Ovary (tissue), 9 donors: ENCODE measurements around the gene HPS6. TPM values are rescaled to one million over a fixed set of nuclear protein-coding genes. Genes with fewer than 3 reads are reported as not detected.

ENCODE experiments used
- DNase-seq, 5 donors: peaks; one replicate each; pipeline ENCODE4 v3.0.0-alpha.2; 2019 to 2020
- H3K27ac ChIP-seq, 2 donors: fragments of 200-600 bp; one replicate each; pipeline versions ENCODE4 v1.5.1 to v1.8.0; 2019 to 2022
- H3K27me3 ChIP-seq: fragments of 200-600 bp; one replicate; pipeline ENCODE4 v1.8.0; 2022
- H3K36me3 ChIP-seq: fragments of 200-600 bp; sonication (generic); one replicate; pipeline ENCODE4 v1.5.1; 2019
- H3K4me1 ChIP-seq: one replicate; pipeline ENCODE4 v1.8.1; 2013; ENCODE audit warnings: mild to moderate bottlenecking, moderate library complexity; ENCODE audit not compliant: insufficient read depth
- H3K4me3 ChIP-seq: fragments of 200-600 bp; sonication (generic); one replicate; pipeline ENCODE4 v1.5.1; 2017
- H3K9me3 ChIP-seq, 2 donors: fragments of 200-600 bp in 1 of 2; sonication (generic) in 1 of 2; one replicate each; pipeline versions ENCODE4 v1.5.1 to v1.8.1; 2013 to 2019; ENCODE audit warnings: mild to moderate bottlenecking in 1 of 2, moderate library complexity in 1 of 2
- CTCF ChIP-seq, 3 donors: fragments of 450-650 bp in 2 of 3; fragments of 200-600 bp in 1 of 3; IDR thresholded peaks; one replicate each; pipeline versions ENCODE4 v1.5.1 to v1.8.0; 2016 to 2022; ENCODE audit warnings: antibody characterized with exemption in 3 of 3, mild to moderate bottlenecking in 1 of 3
- EP300 ChIP-seq: sonication (generic); formaldehyde crosslinking; IDR thresholded peaks from one replicate; pipeline ENCODE4 v1.6.1; 2017; ENCODE audit warnings: antibody characterized with exemption
- POLR2A ChIP-seq: fragments of 450-650 bp; IDR thresholded peaks from one replicate; pipeline ENCODE4 v1.6.1; 2017; ENCODE audit warnings: antibody characterized with exemption, mild to moderate bottlenecking, moderate library complexity
- WGBS, 3 donors: extraction: QIAGEN DNeasy Blood & Tissue Kit in 1 of 3; methylation state at CpG; one replicate each; pipeline versions ENCODE4 v1.1.5 to v1.1.7; 2013 to 2017; 5-methylcytosine and 5-hydroxymethylcytosine counted together
- intact Hi-C, 4 donors: fragments of 100-400 bp; cut with DNase I; formaldehyde crosslinking; loops; one replicate each; pipeline versions ENCODE4 v1.11.0 to v1.15.1; 2022 to 2023
- polyA plus RNA-seq, 2 donors: library from polyadenylated mRNA; stranded (reverse); fragments of 200-250 nt in 1 of 2; fragments of 350-450 nt in 1 of 2; fragmentation: Illumina TruSeq in 1 of 2; extraction: RNeasy Lipid Tissue Mini Kit (QIAGEN cat#74804) in 1 of 2; gene quantifications; one replicate each; pipeline ENCODE4 v1.2.3, GENCODE V29; 2013 to 2014
- total RNA-seq, 7 donors: library from RNA; depleted of rRNA in 2 of 7; stranded (reverse); fragments of >200 nt in 2 of 7; fragmentation: NEBNext Ultra II Directional in 3 of 7; extraction: Animal tissue kit (Norgen Biotek cat#: 25700) in 3 of 7; gene quantifications; one replicate each; pipeline versions ENCODE4 v1.1.0 to v1.2.4, GENCODE V29; 2016 to 2023
- donor health status: DM: no; HTN: no; CAD: no; lungs with moderate emphysema.
- donor health status: DM: no; HTN: no; CAD: no.
- donor health status: Bipolar disorder and iron deficiency.
- donor health status: DM: yes; HTN: yes; CAD: no.
- donor health status: DM: no; HTN: no; CAD: no.
- donor health status: DM: yes; HTN: yes; CAD: no.

Gene HPS6
- total and polyA plus RNA-seq, 9 donors = 2.6 to 20.9 (median 15.3) TPM

DNA sequence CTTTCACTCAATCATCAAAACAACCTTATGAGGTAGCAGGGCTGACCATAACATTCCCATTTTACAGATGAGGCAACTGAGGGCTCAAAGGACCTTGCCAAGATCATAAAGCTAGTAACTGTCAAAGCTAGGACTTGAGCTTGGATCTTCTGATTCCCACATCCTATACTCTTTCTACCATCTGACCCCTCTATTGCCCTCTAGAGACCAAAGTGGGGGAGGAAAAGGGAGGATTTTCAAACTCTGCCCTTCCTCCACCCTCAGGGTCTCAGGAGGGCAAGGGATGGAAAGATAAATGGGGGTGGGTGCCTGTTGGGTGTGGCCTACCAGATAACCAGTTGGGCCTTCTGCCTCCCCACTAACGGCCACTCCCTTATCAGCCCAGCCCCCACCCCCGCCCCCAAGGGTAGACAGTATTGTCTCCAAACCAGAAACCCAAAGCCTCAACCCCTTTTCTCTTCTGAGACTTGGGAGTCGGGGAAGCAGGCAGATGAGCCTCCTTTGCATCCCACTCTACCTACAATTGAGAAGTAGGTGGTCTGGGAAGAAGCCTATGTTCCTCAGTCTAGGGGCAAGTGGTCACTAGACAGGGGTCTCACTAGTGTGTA, 47.2 kb downstream of the HPS6 start:
- 44 to 56% (median 55%) methylated on average over 3 of the region's 3 CpGs for WGBS, 3 donors
- Histone ChIP-seq H3K36me3 (no peaks in the 10 kb centered on the region), H3K27ac (peak overlapping the region in 1 of 2 donors; percentile 70), H3K9me3 (no peaks in the 10 kb centered on the region), H3K27me3 (no peaks in the 10 kb centered on the region), H3K4me3 (no peak overlapping the region), H3K4me1 (peaks cover 16% of the 10 kb centered on the region)
- intact Hi-C loops = loop anchor here in 1 of 4 donors (10.0 kb wide), 1 partner anchor 48 kb away; the partner anchor contains the start of gene HPS6
- TF ChIP-seq POLR2A (no peak), EP300 (no peak), CTCF (IDR thresholded peaks at IDR 0.05) (no peak)
- no peak for DNase-seq

DNA sequence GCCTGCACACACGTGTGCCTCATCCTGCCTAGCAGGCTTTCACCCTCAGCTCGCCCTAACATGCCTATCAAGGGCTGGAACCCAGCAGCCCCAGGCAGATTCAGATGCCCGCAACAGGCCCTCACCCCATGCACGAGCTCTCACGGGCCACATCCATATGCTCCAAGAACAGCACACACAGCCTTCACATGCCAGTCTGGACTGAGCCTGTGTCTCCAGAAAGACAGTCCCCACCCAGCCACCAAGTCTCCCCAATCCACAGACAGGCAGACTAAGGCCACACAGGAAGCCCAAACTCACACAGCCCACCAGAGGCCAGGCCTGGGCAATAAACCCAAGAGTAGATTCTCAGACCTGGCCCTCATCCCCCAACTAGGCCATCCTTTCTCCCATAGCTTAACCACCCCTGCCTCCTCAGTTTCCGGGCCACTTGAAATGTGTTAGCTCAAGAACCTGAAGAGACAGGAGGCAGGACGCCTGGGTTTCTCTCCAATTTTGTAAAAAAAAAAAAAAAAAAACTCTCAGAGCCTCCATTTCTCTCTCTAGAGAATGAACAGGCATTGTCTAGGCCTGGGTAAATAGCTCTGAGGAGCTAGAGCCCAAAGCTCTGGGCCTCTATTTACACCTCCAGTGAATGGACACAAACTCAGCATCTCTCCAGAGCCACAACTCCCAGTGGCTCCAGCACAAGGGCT, 48.3 kb downstream of the HPS6 start:
- WGBS, 3 donors = 42 to 55% (median 55%) methylated on average over 6 to 7 of the region's 7 CpGs
- peaks cover 22% of the 10 kb centered on the region for H3K4me1 ChIP-seq
- intact Hi-C loops = loop anchor here in 1 of 4 donors (10.0 kb wide), 1 partner anchor 49 kb away; the partner anchor contains the start of gene HPS6
- TF ChIP-seq POLR2A (no peak), CTCF (IDR thresholded peaks at IDR 0.05) (no peak), EP300 (no peak)
- H3K27me3 ChIP-seq = no peaks in the 10 kb centered on the region
- peak overlapping the region; percentile 70 to 81 for H3K27ac ChIP-seq
- peak overlapping the region; percentile 69 for H3K4me3 ChIP-seq
- DNase-seq = no peak
- H3K9me3 ChIP-seq = no peaks in the 10 kb centered on the region
- no peaks in the 10 kb centered on the region for H3K36me3 ChIP-seq

GRCh38 chr10:102113956-102114857, 49.1 kb downstream of the HPS6 start:
- peaks cover 22% of the 10 kb centered on the region for H3K4me1 ChIP-seq
- peak; percentile 35 to 56 (median 53) for DNase-seq

More at GRCh38 chr10:102113956-102114857, 49.1 kb downstream of the HPS6 start:
- H3K36me3 ChIP-seq = no peaks in the 10 kb centered on the region
- no peaks in the 10 kb centered on the region for H3K27me3 ChIP-seq
- no peak for TF ChIP-seq POLR2A
- no peak for TF ChIP-seq EP300
- no peak for TF ChIP-seq CTCF (IDR thresholded peaks at IDR 0.05)
- intact Hi-C loops = loop anchor here in 1 of 4 donors (10.0 kb wide), 1 partner anchor 49 kb away; the partner anchor contains the start of gene HPS6
- peak overlapping the region; percentile 69 for H3K4me3 ChIP-seq
- WGBS, 3 donors = 1 to 2% (median 1%) methylated on average over 44 to 45 of the region's 45 CpGs
- peak overlapping the region; percentile 70 to 81 for H3K27ac ChIP-seq
- no peaks in the 10 kb centered on the region for H3K9me3 ChIP-seq
